Amniotic stem cell (primary cell): ENCODE data around the gene OOEP.
"Not testable (repeated sequence)": the region's sequence is repeated elsewhere in the genome, so short reads cannot be mapped to it uniquely, and the experiment has no call there.

Experiments
- DNase-seq: peaks from one replicate; lab custom pipeline; 2025; lab: John Stamatoyannopoulos, UW

The OOEP gene

DNA sequence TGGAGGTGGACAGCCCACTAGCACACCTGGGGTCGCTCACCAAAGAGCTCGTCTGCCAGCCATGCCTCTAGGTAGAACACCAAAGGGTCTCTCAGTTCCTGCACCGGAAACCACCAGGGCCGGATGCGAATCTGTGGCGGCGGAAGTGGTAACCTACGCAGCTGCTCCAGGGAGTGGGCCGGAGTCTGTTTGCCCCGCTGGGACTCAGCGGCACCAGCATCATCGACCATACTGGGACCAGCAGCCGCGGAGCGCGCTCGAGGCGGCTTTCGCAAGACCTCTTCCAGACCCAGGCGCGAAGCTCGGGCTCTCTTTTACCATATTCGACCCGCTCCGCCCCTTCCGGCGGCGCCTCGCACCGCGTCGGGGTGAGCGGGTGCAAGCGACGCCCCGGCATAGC lies at the start of gene OOEP:
Gene OOEP (minus strand): TSS at position 335 of the 400 bp plus-strand sequence. CDS start 105 bp downstream, at position 230.
- DNase-seq: no peak

DNA sequence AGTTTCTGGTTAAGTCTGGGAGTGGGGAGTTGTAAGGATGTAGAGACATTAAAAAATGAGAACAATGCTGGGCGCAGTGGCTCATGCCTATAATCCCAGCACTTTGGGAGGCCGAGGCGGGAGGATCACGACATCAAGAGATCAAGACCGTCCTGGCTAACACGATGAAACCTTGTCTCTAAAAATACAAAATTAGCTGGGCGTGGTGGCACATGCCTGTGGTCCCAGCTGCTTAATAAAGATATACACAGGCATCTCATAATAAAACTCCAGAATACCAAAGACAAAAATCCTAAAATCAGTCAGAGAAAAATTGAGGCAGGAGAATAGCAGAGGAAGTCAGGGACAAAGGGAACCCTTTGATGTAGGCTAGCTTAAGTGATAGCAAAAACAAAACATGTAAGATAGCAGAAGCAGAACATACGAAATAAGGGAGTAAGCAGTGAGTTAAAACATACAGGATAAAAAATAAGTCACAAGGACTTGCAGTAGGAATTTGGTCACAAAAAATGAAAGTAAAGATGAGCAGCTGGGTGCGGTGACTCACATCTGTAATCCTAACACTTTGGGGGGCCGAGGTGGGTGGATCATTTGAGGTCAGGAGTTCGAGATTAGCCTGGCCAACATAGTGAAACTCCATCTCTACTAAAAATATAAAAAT lies 48.5 kb upstream of the OOEP start:
- no peak for DNase-seq

GRCh38 chr6:73413102-73413501 lies 43.4 kb upstream of the OOEP start:
- DNase-seq: no peak

- no peak for DNase-seq
Measured at GRCh38 chr6:73409395-73409794, 39.7 kb upstream of the OOEP start.

DNA sequence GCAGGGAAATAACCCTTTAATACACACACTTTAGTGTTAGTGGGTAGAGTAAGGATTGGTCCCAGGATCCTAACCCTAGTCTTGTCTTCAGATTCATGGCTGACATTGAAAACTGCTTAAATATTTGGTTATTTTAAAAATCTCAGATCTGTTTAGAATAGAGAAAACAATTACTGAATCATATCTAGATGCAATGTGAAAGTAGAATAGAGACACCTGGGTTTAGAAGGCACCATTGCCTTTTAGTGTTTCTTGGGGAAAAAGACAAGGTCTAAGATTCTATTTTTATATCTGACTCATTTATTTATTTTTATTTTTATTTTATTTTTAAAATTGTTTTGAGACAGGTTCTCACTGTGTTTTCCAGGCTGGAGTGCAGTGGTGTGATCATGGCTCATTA lies 31.0 kb upstream of the OOEP start:
- DNase-seq: no peak

DNA sequence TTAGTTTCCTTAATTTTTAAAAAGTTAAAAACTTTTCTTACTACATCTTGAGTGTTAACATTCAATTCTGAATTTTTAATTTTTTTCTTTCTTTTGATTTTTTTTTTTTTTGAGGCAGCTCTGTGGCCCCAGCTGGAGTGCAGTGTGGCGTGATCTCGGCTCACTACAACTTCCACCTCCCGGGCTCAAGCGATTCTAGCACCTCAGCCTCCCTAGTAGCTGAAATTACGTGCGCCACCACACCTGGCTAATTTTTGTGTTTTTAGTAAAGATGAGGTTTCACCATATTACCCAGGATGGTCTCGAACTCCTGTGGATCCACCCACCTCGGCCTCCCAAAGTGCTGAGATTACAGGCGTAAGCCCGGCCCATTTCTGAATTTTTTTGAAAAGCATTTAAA lies 26.2 kb upstream of the OOEP start:
- DNase-seq: no peak

- DNase-seq: no peak
Measured at GRCh38 chr6:73394577-73395354, 25.1 kb upstream of the OOEP start, which contains the start of gene DDX43. DDX43 (plus strand) TSS chr6:73394828; CDS start chr6:73394906, 78 bp downstream.

DNA sequence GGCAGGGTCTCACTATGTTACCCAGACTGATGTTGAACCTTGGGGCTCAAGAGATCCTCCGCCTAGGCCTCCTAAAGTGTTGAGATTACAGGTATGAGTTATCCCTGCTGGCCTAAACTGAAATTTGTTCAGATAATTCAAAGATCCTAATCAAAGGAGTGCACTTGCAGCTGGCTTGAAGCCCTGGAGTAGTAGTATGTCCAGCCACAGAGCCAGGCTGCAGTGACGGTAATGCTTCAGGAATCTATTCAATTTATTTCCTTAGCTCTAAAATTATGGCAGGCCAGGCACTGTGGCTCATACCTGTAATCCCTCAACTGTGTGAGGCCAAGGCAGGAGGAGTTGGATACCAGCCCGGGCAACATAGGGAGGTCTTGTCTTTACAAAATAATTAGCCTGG lies 23.6 kb upstream of the OOEP start:
- DNase-seq: no peak

- DNase-seq: not testable (repeated sequence)
Measured at GRCh38 chr6:73392188-73392587, 22.5 kb upstream of the OOEP start.

GRCh38 chr6:73391675-73392074 lies 22.0 kb upstream of the OOEP start:
- no peak for DNase-seq

DNA sequence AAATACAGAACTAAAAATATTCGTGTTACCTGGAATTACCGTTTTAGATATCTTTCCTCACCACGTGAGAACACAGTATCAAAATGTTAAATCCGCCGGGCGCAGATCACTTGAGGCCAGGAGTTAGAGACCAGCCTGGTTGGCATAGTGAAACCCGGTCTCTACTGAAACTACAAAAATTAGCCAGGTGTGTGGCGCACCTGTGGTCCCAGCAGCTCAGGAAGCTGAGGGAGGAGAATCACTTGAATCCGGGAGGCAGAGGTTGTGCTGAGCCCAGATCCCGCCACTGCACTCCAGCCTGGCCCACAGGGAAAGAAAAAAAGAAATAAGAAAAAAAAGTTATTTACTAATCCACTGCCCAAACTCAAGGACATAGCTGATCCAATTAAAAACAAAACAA lies 20.2 kb upstream of the OOEP start:
- DNase-seq: no peak

DNA sequence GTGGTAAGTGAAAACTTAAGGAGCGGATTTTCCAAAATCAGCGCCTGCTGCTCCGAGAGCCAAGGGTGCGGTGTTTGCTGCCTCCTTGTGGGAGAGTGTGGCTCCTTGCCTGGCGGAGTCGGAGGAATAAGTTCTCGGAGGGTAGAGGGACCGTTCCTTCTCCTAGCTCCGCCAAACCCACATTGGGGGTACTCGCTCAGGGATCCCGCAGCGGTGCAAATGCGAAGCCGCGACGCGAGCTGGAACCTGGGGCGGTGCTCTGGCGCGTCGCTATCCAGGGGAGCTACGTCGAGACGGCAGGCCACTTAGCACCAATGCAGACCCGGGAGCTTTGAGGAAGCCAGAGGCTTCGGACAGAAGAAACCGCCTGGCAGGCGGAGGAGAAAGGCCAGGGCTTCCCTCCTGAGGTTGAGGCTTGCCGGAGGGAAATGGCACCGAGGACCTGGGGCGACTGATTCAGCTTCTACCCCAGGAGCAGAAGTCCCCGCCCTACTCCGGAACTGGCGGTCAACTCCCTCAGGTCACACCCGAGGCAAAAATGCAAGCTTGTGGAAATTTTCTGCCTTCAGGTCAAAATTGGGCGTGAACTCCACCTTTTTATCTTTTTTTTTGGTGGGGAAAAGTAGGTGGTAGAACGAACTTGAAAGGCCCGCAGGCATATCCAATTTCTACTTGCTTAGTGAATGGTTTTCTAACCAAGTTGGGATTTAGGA lies 19.3 kb upstream of the OOEP start:
- peak; percentile 55 for DNase-seq

- no peak for DNase-seq
Measured at GRCh38 chr6:73388433-73388799, 18.7 kb upstream of the OOEP start.

- DNase-seq: no peak
Measured at GRCh38 chr6:73382462-73383113, 12.9 kb upstream of the OOEP start.

GRCh38 chr6:73381531-73381930 lies 11.8 kb upstream of the OOEP start:
- not testable (repeated sequence) for DNase-seq

- no peak for DNase-seq
Measured at GRCh38 chr6:73377225-73377624, 7.5 kb upstream of the OOEP start.

DNA sequence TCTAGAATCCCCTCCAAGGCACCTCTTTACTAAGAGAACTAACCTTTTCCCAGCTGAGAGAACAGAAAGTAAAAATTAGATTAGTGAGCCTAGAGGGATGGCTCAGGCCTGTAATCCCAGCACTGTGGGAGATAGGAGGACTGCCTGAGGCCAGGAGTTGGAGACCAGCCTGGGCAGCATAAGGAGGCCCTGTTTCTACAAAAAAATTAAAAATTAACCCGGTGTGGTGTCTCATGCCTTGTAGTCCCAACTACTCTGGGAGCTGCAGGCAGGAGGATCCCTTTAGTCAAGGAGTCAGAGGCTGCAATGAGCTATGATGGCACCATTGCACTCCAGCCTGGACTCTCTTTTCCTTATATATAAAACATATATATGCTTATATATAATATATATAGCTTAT lies 5.5 kb upstream of the OOEP start:
- no peak for DNase-seq

DNA sequence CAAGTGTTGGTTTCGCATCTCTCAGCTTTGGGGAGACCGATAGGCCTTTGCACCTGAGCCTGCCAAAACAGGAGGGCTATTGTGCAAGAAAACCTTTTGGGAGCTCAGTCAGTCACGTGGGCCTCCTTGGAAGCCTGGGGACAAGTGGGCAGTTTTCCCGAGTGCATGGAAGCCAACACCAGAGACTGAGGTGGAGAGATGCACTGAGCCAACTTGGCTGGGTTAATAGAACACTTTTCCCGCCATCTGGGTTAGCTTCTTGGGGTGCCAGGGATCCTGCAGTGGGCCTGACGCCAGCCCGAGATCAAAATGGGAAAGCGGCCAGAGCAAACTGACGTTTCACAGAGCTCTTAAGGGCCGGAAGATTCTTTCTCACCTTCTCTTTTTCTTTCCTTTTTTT lies 2.8 kb upstream of the OOEP start:
- no peak for DNase-seq

- DNase-seq: no peak
Measured at GRCh38 chr6:73371984-73372383, 2.3 kb upstream of the OOEP start.

- DNase-seq: no peak
Measured at GRCh38 chr6:73369157-73369556, 540 bp downstream of the OOEP start.

- no peak for DNase-seq
Measured at GRCh38 chr6:73368675-73369074, 1.0 kb downstream of the OOEP start.

DNA sequence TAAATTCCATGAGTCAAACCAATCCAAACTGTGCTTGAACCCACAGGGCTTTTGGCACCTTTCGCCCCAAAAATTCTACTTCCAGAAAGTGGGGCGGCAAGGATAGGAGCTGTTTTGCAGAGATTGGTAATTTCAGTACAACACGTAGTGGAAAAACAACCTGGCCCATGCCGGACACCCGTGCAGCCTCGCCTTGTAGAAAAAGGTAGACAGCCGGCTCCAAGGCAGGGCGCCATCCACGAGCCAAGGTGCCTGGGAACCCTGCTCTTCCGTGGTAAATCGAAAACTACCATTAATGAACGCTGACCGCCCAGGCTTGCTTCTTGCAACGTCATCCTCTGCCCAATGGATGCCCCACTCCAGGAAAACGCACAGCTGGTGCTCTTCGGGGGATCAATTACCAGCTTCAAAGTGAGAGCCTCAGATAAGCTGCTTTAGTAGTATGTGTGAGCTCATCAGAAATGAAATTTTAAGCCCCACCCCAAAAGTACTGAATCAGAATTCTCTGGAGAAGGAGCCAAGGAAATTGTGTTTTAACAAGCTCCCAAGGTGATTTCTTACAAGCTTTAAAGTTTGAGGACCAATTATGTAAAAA lies 1.8 kb downstream of the OOEP start:
- no peak for DNase-seq
